ENCODE results near the gene ACAP3.

Gene ACAP3

GRCh38 chr1:1299686-1300351, 7.9 kb downstream of the ACAP3 start:
- DNase-seq (ENCODE audit: low read depth) = no peak

- DNase-seq (ENCODE audit: low read depth) = no peak
Measured at GRCh38 chr1:1298861-1299685, 8.7 kb downstream of the ACAP3 start.

GRCh38 chr1:1297802-1298424, 9.8 kb downstream of the ACAP3 start:
- DNase-seq (ENCODE audit: low read depth) = no peak

GRCh38 chr1:1296070-1297061, 11.4 kb downstream of the ACAP3 start:
- no peak for DNase-seq (ENCODE audit: low read depth)

- no peak for DNase-seq (ENCODE audit: low read depth)
Measured at GRCh38 chr1:1295154-1295923, 12.4 kb downstream of the ACAP3 start.

GRCh38 chr1:1294250-1294890, 13.4 kb downstream of the ACAP3 start:
- DNase-seq (ENCODE audit: low read depth) = no peak

- no peak for DNase-seq (ENCODE audit: low read depth)
Measured at GRCh38 chr1:1293263-1294249, 14.2 kb downstream of the ACAP3 start.

- no peak for DNase-seq (ENCODE audit: low read depth)
Measured at GRCh38 chr1:1292851-1293250, 14.9 kb downstream of the ACAP3 start.

- no peak for DNase-seq (ENCODE audit: low read depth)
Measured at GRCh38 chr1:1292442-1292779, 15.3 kb downstream of the ACAP3 start.

- DNase-seq (ENCODE audit: low read depth) = peak; percentile 33
Measured at GRCh38 chr1:1291548-1292441, 15.9 kb downstream of the ACAP3 start.

GRCh38 chr1:1291023-1291528, 16.7 kb downstream of the ACAP3 start:
- no peak for DNase-seq (ENCODE audit: low read depth)

- no peak for DNase-seq (ENCODE audit: low read depth)
Measured at GRCh38 chr1:1290238-1290731, 17.4 kb downstream of the ACAP3 start.

GRCh38 chr1:1287288-1288110, 20.2 kb downstream of the ACAP3 start:
- no peak for DNase-seq (ENCODE audit: low read depth)

GRCh38 chr1:1286313-1287261, 21.1 kb downstream of the ACAP3 start:
- DNase-seq (ENCODE audit: low read depth) = no peak

GRCh38 chr1:1285611-1286311, 22.0 kb downstream of the ACAP3 start:
- no peak for DNase-seq (ENCODE audit: low read depth)

Measured in fibroblast of the conjunctiva (primary cell).